GM19395 (cell line): ENCODE data around the gene SOS1.
A peak's percentile ranks its signal among the peaks of the same experiment; 100 is the strongest.
"Not testable (repeated sequence)": the region's sequence is repeated elsewhere in the genome, so short reads cannot be mapped to it uniquely, and the experiment has no call there.

Source experiments
- ATAC-seq: cut with Tn5 transposase; IDR thresholded peaks from one replicate; pipeline ENCODE4 v1.9.1; 2021; ENCODE audit warnings: mild to moderate bottlenecking, moderate library complexity; ENCODE audit not compliant: unreplicated experiment

The SOS1 gene

GRCh38 chr2:39120771-39121522 is at the start of gene SOS1:
TSS of gene SOS1 (minus strand) at chr2:39121051. CDS start at chr2:39120422, 629 bp downstream.
- ATAC-seq: peak; percentile 51

- no peak for ATAC-seq
These were observed 43.2 kb upstream of the SOS1 start for GRCh38 chr2:39164089-39164488.

GRCh38 chr2:39160982-39161381 is 40.1 kb upstream of the SOS1 start:
- ATAC-seq: no peak

- ATAC-seq: no peak
These were observed 38.4 kb upstream of the SOS1 start for GRCh38 chr2:39159283-39159682.

- ATAC-seq: no peak
These were observed 37.5 kb upstream of the SOS1 start for GRCh38 chr2:39158351-39158750.

- ATAC-seq: no peak
These were observed 36.0 kb upstream of the SOS1 start for GRCh38 chr2:39156846-39157245.

- no peak for ATAC-seq
These were observed 35.3 kb upstream of the SOS1 start for GRCh38 chr2:39156107-39156506.

- ATAC-seq: not testable (repeated sequence)
These were observed 34.7 kb upstream of the SOS1 start for GRCh38 chr2:39155573-39155972.

- no peak for ATAC-seq
These were observed 34.1 kb upstream of the SOS1 start for GRCh38 chr2:39154944-39155343.

- no peak for ATAC-seq
These were observed 32.5 kb upstream of the SOS1 start for GRCh38 chr2:39153312-39153711.

- no peak for ATAC-seq
These were observed 31.7 kb upstream of the SOS1 start for GRCh38 chr2:39152504-39152903.

- no peak for ATAC-seq
These were observed 30.1 kb upstream of the SOS1 start for GRCh38 chr2:39150890-39151497.

GRCh38 chr2:39150102-39150562 is 29.3 kb upstream of the SOS1 start:
- no peak for ATAC-seq

GRCh38 chr2:39146630-39147029 is 25.8 kb upstream of the SOS1 start:
- no peak for ATAC-seq

GRCh38 chr2:39145906-39146421 is 25.1 kb upstream of the SOS1 start:
- ATAC-seq: no peak

GRCh38 chr2:39144416-39144815 is 23.6 kb upstream of the SOS1 start:
- ATAC-seq: no peak

- ATAC-seq: no peak
These were observed 22.2 kb upstream of the SOS1 start for GRCh38 chr2:39142904-39143605.

- peak; percentile 69 for ATAC-seq
These were observed 20.8 kb upstream of the SOS1 start for GRCh38 chr2:39141334-39142271.

- peak; percentile 21 for ATAC-seq
These were observed 20.1 kb upstream of the SOS1 start for GRCh38 chr2:39140948-39141333.

- no peak for ATAC-seq
These were observed 19.5 kb upstream of the SOS1 start for GRCh38 chr2:39140322-39140847.
